HG02623 (cell line): ENCODE results near the gene CDS2.
A peak's percentile ranks its signal among the peaks of the same experiment; 100 is the strongest.

Experiments
- ATAC-seq: cut with Tn5 transposase; IDR thresholded peaks from one replicate; pipeline ENCODE4 v1.9.1; 2021; ENCODE audit warnings: moderate library complexity; ENCODE audit not compliant: unreplicated experiment

The CDS2 gene

DNA sequence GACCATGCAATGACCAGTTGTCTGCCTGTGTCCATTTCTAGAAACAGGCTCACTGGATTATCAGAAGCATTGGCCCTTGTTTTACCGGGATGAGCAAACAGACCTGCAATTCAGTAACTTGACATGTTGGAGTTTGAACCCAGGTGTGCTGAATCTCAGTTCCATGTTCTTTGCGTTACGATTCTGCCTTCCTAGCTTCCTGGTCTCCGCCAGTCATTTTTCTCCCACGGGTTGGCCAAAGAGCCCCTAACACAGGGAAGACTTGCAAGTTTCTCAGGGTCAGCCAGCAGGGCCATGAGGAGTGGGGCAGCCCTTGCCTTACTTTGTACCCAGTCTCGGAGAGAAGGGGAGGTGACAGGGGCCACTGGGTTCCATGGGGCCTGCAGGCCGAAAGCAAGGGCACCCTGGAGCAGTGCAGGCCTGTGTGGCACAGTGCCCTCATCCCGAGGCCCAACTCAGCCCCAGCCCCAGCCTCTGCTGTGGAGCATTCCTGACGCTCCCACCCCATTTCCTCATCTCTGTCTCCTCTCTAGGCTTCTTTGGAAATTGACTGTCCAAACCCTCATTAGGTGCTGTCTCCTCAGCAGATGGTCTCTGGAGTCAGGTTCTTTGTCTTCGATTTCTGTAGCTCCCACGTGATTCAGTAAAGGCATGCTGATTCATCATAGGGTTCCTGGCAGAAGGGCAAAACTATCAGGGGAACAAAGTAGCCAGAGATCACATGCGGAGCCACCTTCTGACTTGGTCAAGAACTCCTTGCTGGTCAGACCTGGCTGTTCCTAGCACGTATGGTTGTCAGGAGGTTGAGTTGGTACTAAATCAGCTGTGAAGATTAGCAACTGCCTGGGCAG lies 23.6 kb downstream of the CDS2 start:
- no peak for ATAC-seq

DNA sequence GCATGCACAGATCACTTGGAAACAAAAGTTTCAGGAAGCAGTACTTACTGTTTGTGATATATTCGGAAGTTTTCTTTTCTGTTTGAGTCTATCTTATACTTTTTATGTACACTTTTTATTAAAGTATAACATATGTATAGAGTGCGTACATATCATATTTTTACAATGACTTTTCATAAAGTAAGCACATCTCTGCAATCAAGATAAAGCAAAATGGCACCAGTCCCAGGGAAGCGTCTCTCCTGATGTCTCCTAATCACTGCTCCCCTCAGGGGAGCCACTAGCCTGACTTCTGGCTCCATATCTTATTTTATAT lies 26.3 kb downstream of the CDS2 start:
- no peak for ATAC-seq

DNA sequence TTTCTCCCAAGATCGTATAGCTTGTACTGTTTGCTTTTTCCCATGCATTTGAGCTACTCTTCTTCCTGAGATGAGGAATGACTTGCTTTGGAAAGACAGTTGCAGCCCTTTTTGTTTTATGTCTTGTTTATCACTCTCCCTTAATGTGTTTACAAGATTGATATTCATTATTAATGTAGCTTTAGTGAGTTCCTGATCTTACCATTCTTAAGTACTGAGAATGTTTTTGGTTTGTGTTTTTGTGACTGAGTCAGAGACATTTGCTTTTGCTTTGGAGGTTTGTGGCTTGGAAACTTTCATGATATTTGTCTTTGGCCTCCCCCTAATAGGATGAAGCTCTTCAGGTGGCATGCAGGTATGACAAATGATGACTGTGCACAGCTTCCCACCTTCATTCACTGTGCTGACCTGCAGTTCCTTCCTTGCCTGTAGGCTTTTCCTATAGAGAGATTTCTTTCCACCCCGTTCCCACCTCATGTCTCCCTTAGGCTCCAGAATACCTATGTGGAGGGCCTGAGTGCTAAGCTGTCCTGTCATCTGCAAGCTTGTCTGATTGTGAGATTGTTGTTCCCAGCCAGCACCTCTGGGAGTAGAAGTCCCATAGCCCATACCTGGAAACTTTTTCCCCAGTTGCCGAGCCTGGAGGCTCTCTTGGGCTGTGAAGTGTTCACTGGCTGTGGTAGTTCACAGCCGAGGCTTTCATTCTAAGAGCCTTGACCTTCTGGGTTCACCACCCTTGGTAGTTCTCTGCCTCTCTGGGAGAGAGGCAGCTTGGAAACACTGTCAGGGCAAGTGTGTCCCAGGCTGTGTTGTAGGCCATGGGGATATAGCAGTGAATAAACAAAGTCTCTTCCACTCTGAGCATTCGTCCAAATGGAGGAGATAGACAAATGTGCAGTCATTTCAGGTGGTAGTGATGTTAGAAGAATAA lies 27.1 kb downstream of the CDS2 start:
- ATAC-seq = no peak

DNA sequence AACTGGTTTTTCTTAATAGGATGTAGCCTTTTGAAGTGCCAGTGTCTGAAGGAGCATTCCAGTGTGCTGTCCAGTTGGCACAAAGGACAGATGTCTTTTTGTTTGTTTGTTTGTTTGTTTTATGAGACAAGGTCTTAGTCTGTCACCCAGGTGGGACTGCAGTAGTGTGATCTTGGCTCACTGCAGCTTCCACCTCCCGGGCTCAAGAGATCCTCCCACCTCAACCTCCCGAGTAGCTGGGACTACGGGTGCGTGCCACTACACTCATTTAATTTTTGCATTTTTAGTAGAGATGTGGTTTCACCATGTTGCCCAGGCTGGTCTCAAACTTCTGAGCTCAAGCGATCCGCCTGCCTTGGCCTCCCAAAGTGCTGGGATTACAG lies 27.7 kb downstream of the CDS2 start:
- ATAC-seq = no peak

DNA sequence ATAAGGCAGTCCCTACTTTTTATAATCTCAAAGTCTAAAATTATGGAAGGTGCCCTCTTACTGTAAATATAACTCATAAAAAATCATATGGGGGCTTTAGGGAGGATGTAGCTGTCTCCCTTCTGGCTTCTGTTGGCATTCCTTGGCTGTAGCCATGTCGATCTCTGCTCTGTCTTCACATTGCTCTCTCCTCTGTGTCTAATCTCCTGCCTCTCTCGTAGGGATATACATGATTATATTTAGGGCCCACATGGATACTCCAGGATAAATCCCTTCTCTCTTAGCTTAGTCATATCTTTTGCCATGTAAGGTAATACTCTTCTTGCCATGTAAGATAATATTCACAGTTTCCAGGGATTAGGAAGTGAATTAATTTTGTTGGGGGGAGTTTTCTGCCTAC lies 28.6 kb downstream of the CDS2 start:
- ATAC-seq = no peak

DNA sequence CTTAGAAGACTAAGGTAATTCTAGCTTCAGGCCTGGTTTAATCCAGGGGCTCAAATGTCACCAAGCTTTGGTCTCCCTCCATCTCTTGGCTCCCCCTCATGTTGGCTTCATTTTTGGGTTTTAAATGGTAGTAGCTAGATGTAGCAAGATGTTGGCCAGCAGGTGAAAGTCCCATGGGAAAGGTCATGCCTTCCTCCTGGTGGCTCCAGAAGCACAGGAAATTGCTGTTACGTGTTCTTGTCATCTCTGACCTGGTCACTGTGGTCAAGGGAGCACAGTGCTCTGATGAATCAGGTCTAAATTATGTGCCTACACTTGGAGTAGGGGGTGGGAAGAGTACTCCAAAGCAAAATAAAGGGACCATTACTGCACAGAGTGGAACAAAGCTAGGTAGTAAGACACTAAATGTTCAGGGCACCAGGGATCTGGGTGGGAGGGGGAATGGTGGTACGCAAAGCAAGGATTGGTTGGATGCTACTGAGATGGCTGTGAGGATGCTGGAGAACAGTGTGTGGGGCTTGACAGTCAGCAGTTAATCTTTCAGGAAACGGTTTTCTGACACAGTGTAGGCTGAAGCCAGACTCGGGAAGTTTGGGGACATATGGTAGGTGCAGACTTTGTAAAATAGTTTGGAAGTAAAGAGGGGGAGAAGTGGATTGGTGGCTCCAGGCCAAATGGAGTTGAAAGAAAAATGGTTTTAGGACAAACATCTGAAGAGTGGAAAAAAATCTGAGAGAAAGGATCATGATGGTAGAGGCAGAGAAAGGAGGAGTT lies 30.1 kb downstream of the CDS2 start:
- no peak for ATAC-seq

DNA sequence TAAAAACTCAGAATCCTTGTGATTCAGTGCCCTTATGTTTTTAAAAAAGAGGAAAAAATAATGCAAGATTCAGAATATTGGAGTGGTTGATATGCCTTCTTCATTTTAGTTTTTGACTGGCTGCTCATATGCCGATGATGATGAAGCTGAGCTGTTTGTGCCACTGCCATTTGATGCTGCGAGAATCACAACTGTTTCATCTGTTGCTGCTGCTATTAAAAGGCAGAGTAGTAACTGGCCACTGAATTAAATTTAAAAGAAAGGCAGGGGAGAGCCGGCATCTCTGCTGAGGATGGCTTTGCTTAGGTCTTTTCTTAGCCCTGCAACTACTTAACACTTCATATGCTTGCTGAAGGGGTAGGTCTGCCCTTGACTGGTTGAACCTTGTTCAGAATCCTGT lies 33.1 kb downstream of the CDS2 start:
- no peak for ATAC-seq

DNA sequence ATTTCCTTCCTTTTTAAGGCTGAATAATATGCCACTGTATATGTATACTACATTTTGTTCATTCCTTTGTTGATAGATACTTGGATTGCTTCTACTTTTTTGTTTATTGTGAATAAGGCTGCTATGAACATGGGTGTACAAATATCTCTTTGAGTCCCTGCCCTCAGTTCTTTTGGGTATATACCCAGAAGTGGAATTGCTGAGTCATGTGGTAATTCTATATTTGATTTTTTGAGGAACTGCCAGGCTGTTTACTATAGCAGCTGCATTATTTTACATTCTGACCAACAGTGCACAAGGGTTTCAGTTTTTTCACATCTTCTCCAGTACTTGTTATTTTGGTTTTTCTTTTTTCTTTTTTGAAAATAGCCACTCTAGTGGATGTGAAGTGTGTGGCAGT lies 34.1 kb downstream of the CDS2 start:
- ATAC-seq = no peak

DNA sequence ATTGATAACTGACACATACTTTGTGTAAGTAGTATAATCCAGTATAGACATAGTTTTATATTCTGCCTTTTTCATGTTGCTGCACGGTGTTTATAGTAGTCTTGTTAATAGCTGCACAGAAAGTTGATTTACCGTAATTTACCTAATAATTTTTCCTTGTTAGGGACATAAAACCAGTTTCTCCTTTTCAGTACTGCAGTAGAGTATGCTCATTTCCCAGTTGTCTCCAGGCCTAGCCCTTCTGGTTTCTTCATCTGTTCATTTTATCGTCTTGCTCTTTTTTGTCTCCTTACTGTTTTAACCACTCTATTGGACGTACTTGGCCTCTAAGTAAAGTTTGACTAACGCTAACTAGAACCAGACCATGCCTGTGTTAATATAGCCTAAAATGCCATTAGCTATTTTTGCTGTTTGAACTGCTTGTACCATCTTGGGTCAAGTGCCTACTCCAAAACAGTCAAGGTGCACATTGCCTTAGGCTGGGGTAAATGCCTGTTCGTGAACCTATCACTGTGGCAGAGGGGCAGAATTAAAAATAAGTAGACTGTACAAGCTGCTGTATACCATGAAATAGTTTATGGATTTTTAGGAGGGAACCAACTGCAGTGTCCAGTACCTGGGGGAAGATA lies 34.8 kb downstream of the CDS2 start:
- no peak for ATAC-seq

DNA sequence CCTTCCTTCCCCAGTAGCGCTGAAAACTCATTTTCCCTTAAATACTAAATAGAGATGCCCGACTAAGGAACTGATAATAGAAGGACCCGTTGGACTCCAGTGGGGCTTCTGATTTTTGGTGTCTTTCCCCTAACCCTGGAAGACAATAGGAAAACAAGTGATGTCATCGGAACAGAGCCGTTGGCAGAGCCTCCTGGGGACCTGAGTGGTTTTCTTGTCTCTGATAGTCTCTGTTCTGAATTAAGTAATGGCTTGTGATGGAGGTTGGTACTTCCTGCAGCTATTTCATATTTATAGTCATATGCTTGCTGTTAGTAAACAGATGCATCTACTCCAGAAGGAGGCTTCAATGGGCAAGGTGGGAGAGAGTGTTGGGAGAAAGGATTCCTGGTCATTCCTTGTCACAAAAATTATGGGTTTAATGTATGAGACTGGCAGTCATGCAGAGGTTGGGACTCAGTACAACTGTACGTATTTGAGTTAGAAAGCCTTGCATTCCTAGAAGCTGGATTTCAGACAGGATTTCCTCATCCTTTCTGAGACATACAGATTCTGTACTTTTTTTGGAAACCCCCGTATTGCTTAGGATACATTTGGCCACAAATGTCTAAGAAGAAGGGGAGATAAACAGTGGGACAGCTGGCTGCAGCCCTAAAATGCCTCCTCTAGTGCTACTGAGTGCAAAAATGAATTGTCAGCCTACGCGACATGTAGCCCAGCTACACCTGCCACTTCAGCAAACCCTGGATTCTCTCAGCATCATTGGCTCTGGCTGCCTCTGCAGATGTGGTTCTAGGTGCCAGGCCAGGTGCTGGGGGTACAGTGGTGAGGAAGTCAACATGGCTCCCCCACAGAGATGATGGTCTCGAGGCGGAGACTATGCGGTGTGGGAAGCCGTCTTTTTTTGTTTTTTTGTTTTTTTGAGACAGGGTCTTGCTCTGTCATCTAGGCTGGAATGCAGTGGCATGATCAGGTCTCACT lies 38.1 kb downstream of the CDS2 start:
- no peak for ATAC-seq

DNA sequence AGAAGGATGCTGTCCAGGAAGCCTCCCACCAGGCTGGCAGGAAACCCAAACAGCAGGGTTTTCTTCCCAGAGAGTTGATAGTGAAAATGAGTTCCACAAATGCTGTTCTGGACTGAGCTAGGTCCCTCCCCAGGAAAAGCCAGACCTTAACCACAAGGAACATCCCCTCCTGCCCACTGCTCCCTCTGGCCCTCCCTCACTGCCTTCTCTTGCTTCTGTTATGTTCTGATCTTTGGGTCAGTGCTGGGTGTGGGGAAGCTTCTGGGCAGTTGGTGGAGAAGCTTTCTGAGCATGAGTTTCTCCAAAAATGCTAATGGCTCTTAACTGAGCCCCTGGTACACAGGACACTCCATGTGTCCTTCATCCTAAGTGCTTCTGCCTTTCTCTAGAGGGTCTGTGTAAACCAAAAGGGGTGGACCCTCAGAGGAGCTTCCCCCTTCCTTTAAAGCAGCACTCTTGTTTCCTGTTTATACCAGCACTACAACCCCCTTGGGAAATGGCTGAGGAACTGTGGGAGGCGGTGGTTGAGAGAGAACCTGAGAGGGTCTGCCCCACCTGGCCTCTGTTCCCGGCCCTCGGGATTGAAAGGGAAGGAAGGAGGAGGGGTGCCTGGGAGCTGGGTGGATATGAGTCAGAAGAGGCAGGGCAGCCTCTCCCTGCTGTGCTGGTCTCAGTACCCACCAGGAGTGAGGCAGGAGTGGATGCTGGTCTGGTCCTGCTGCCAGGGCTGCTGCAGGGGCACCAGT lies 42.0 kb downstream of the CDS2 start:
- no peak for ATAC-seq

DNA sequence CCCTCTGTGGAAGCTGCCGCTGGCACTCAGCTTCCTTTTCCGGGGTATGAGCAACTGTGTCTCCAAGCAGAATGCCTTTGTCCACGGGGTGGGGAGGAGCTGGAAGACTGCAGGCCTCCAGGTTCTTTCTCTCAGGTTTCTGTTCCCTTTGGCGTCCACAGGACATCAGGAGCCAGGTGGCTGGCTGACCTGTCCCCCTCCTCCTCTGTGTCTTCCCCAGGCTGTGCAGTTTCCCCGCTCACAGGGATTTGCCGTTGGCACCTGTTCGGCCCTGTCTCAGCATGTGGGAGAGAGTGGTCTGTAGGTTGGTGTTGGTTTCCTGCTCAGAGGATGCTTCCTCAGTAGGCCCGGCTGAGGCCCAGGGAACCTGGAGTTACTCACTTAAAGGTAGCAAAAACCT lies 43.5 kb downstream of the CDS2 start:
- ATAC-seq = no peak

DNA sequence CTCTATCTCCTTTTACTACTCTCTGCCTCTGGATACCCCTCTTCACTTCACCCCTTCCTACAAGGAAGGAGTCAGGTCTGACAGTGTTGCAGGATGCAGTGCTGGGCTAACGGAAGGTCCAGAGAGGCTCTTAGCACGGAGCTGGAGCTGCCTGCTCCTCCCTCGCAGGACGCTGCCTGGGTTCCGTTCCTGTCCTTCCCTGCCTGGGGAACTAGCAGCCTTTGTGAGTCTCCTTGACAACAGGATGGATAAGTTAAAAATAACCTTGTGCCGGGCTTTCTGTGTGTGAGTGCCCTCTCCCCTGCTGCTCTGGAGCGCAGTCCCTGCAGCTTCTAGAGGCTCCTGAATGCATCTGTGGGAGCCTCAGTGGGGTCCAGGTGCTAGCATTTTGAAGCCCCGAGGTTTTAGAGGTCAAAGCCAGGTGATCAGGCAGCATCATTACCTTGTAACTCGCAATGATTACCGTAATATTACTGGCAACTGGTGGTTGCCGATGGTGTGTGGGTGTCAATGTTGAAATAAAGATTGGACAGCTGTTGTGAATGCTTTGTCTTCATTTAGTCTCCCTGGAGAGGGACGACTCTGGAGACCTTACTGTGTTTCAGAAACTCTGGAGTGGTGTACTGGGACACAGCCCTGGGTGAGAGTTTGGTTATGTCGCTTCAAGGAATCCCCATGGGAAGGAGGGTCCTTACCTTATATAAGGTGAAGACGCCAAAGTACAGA lies 44.4 kb downstream of the CDS2 start:
- no peak for ATAC-seq

DNA sequence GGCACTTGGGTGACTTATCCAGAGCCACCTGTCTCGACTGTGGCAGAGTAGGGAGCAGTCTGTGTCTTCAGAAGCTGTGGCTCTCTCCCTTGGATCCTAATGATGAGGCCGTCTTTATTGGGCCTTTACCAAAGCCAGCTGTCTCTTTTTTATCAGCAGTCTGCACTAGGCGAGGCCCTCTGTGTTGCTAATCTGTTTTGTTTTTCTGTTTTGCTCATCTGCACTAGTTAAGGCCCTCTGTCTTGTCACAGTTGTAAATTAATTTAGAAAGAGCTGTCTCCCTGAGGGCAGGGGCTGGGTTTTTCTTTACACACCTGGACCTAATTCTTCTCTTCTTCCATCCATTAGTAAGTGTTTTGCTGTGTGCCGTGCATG lies 45.0 kb downstream of the CDS2 start:
- ATAC-seq = peak; percentile 26

DNA sequence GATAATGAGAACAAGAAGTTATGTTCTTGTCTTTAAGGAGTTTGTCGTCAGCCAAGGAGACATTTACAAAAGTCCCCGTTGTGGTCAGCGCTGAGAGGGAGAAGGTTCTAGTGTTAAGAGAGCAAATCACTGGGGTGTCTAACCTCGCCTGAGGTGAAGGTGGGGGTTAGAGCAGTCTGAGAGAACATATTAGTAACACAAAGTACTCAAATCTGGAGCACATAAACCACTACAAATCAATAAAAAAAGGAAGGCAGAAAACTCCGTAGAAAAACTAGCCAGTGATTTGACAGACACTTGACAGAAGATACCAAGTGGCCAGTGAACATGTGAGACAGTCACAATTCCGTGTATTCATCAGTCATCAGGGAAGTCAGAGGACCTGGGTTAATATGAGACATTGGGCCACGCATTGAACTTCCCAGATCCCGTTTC lies 45.4 kb downstream of the CDS2 start:
- ATAC-seq = peak; percentile 78

DNA sequence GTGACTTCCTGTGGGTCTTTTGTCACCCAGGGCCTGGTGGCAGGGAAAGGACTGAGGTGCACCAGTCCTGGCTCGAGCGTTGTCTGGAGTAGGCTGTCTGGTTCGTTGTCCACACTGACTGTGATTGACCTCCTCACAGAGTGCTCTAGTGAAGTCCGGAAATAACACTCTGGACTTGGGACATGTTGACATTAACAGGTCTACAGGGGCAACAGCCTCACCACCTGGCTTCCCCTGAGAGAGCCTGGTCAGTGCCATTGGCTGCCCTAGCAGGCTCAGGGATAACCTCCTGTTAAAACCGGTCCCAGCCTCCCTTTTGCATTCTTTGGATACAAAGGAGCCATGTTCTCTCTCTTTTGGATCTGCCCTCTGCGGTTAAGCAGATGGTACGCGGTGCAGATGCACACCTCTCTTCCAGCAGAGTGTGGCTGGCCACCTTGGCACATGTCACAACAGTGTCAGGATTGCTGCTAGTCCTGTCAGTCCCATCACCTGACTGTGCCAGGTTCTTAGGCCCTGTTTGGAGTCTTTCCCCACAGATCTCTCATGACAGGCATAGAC lies 46.2 kb downstream of the CDS2 start:
- no peak for ATAC-seq

DNA sequence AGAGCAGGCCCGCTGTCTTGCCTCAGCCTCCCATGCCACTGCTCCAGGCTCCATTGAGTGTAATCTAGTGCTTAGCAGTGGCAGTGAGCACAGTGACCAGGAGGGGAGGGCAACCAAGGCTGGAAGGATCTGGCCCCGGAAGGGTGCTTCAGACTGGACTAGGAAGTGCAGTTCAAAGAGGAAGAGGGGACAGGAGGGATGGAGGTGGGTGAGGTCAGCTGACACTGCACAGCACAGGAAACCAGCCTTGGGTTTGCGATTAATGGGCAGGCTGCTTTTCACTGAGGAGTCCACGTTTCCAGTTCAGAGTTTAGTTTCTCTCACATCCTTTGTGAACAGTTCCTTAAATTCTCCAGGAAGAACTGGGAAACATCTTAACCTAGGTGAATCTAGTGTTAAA lies 46.9 kb downstream of the CDS2 start:
- ATAC-seq = no peak

DNA sequence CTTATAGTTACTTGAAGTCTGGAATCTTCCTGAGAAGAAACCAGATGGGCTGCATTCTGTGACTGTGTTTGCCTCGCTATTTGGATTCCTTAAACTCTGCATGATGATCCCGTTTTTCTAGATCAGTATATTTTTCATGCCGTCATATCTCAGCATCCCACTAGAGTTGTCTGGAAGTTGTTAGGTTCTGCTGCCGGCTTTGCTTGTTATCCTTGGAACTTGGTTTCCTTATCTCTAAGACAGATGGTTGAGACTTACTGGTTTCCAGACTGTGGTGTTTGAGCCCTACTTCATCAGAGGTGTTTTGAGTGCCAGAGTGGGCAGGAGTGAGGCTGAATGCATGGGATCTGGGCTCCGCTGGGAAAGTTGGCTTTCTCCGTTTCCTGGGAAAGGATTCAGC lies 50.3 kb downstream of the CDS2 start:
- no peak for ATAC-seq
